A549 (cell line): ENCODE results near the gene GLIPR1. TPM values are rescaled to one million over a fixed set of nuclear protein-coding genes. Genes with fewer than 3 reads are reported as not detected.
"Not testable (repeated sequence)": the region's sequence is repeated elsewhere in the genome, so short reads cannot be mapped to it uniquely, and the experiment has no call there.

Source experiments
- ATAC-seq, 2 experiments: fragments of 200-7000 bp in 1 of 2; fragments of >200 bp in 1 of 2; cut with Nextera tagmentation in 1 of 2; cut with Tn5 transposase in 1 of 2; 3 replicates each; pipeline versions ENCODE4 v1.8.0 to v1.9.1; 2018 to 2020; ENCODE audit warnings: mild to moderate bottlenecking in 1 of 2, moderate library complexity in 1 of 2
- CTCF ChIA-PET: fragments of 300-600 bp; sonication (Branson Sonifier 250); formaldehyde crosslinking; extraction: SDS; loops from one replicate; lab custom pipeline; 2021; ENCODE audit warnings: antibody characterized with exemption, inconsistent platforms; lab: Yijun Ruan, JAX
- POLR2A ChIA-PET: fragments of 350-600 bp; formaldehyde crosslinking; extraction: SDS; loops from one replicate; lab custom pipeline; 2021; ENCODE audit warnings: antibody characterized with exemption, inconsistent platforms; lab: Yijun Ruan, JAX
- DNase-seq, 2 experiments: peaks; one replicate each; pipeline versions ENCODE4 v3.0.0 to v3.0.0-alpha.2; 2011 to 2016; ENCODE audit warnings: low read depth in 1 of 2, low spot score in 1 of 2
- FAIRE-seq: peaks from 2 replicates; lab custom pipeline; 2011; peaks lifted over from hg19 to GRCh38; lab: Jason Lieb, UNC
- H3K27ac ChIP-seq, 2 experiments: fragments of >200 bp; sonication (Bioruptor Twin); formaldehyde crosslinking; 3 replicates each; pipeline ENCODE4 v1.5.1; 2016 to 2017
- H3K4me1 ChIP-seq: fragments of >200 bp; sonication (Bioruptor Twin); formaldehyde crosslinking; 3 replicates; pipeline ENCODE4 v1.6.1; 2016
- H3K4me2 ChIP-seq: fragments of >200 bp; sonication (Bioruptor Twin); formaldehyde crosslinking; 3 replicates; pipeline ENCODE4 v1.6.1; 2016
- H3K4me3 ChIP-seq: fragments of >200 bp; sonication (Bioruptor Twin); formaldehyde crosslinking; 3 replicates; pipeline ENCODE4 v1.5.1; 2016
- H3K9me3 ChIP-seq: fragments of >200 bp; sonication (Bioruptor Twin); formaldehyde crosslinking; 3 replicates; pipeline ENCODE4 v1.6.1; 2016
- BCL3 ChIP-seq: fragments of >200 bp; sonication (Bioruptor Twin); formaldehyde crosslinking; IDR thresholded peaks from 3 replicates; pipeline ENCODE4 v1.6.1; 2016
- BHLHE40 ChIP-seq: IDR thresholded peaks from 2 replicates; pipeline ENCODE4 v1.6.1; 2012; ENCODE audit warnings: low read depth, low read length, inconsistent platforms
- CBX2 ChIP-seq: fragments of 200-600 bp; sonication (generic); IDR thresholded peaks from 2 replicates; pipeline ENCODE4 v1.6.1; 2016; ENCODE audit warnings: low read depth, mild to moderate bottlenecking, borderline replicate concordance
- CHD2 ChIP-seq: fragments of 150-350 bp; IDR thresholded peaks from 2 replicates; pipeline ENCODE4 v1.6.1; 2014; ENCODE audit warnings: low read length; ENCODE audit not compliant: partially characterized antibody
- CHD4 ChIP-seq: fragments of 200-600 bp; sonication (generic); IDR thresholded peaks from 2 replicates; pipeline ENCODE4 v1.6.1; 2016; ENCODE audit warnings: antibody characterized with exemption, mild to moderate bottlenecking, borderline replicate concordance
- CTCF ChIP-seq: fragments of >200 bp; sonication (Bioruptor Twin); formaldehyde crosslinking; IDR thresholded peaks from 3 replicates; pipeline ENCODE4 v1.5.1; 2016
- ELK1 ChIP-seq: fragments of 150-350 bp; IDR thresholded peaks from 2 replicates; pipeline ENCODE4 v1.6.1; 2014; ENCODE audit warnings: low read depth, mild to moderate bottlenecking, low read length
- EP300 ChIP-seq, 2 experiments: fragments of >200 bp; sonication (Bioruptor Twin); formaldehyde crosslinking; IDR thresholded peaks; 2 replicates in 1 of 2; 3 replicates in 1 of 2; pipeline ENCODE4 v1.6.1; 2016 to 2017
- ESRRA ChIP-seq: fragments of 150-350 bp; IDR thresholded peaks from 2 replicates; pipeline ENCODE4 v1.6.1; 2014; ENCODE audit warnings: mild to moderate bottlenecking, low read length, borderline replicate concordance
- FOSB ChIP-seq: fragments of 250-450 bp; sonication (Bioruptor Pico); IDR thresholded peaks from 2 replicates; pipeline ENCODE4 v1.5.0; 2020; ENCODE audit warnings: mild to moderate bottlenecking, moderate library complexity
- FOXS1 ChIP-seq: fragments of 250-450 bp; sonication (Bioruptor Pico); IDR thresholded peaks from 2 replicates; pipeline ENCODE4 v1.5.0; 2020; ENCODE audit warnings: mild to moderate bottlenecking, moderate library complexity
- HMGXB4 ChIP-seq: fragments of 250-450 bp; sonication (Bioruptor Pico); IDR thresholded peaks from 2 replicates; pipeline ENCODE4 v1.5.0; 2021; ENCODE audit warnings: mild to moderate bottlenecking, moderate library complexity, borderline replicate concordance
- HOXA7 ChIP-seq: fragments of 250-450 bp; sonication (Bioruptor Pico); IDR thresholded peaks from 2 replicates; pipeline ENCODE4 v1.5.0; 2020; ENCODE audit warnings: mild to moderate bottlenecking, moderate library complexity
- HOXB13 ChIP-seq: fragments of 250-450 bp; sonication (Bioruptor Pico); IDR thresholded peaks from 2 replicates; pipeline ENCODE4 v1.5.0; 2020; ENCODE audit warnings: low read depth, mild to moderate bottlenecking, moderate library complexity
- JUNB ChIP-seq: fragments of >200 bp; sonication (Bioruptor Twin); formaldehyde crosslinking; IDR thresholded peaks from 2 replicates; pipeline ENCODE4 v1.6.1; 2016
- MAFK ChIP-seq: fragments of 450-650 bp; IDR thresholded peaks from 2 replicates; pipeline ENCODE4 v1.6.1; 2014; ENCODE audit not compliant: partially characterized antibody
- MAZ ChIP-seq: fragments of 150-350 bp; IDR thresholded peaks from 2 replicates; pipeline ENCODE4 v1.6.1; 2014; ENCODE audit warnings: antibody characterized with exemption, low read depth, low read length, borderline replicate concordance
- NPAS2 ChIP-seq: fragments of 250-450 bp; sonication (Bioruptor Pico); IDR thresholded peaks from 2 replicates; pipeline ENCODE4 v1.8.0; 2022; ENCODE audit warnings: mild to moderate bottlenecking, moderate library complexity, borderline replicate concordance
- POLR2A ChIP-seq: IDR thresholded peaks from 2 replicates; pipeline ENCODE4 v1.6.1; 2012; ENCODE audit warnings: mild to moderate bottlenecking, low read length
- RARB ChIP-seq: fragments of 250-450 bp; sonication (Bioruptor Pico); IDR thresholded peaks from 2 replicates; pipeline ENCODE4 v1.8.0; 2021; ENCODE audit warnings: mild to moderate bottlenecking, moderate library complexity
- RCOR1 ChIP-seq: fragments of 150-350 bp; IDR thresholded peaks from 2 replicates; pipeline ENCODE4 v1.6.1; 2014; ENCODE audit warnings: antibody characterized with exemption, low read length, low read depth
- RFX5 ChIP-seq: fragments of 450-650 bp; IDR thresholded peaks from 2 replicates; pipeline ENCODE4 v1.7.1; 2014; ENCODE audit warnings: antibody characterized with exemption, mild to moderate bottlenecking, moderate library complexity
- WGBS: methylation state at CpG from one replicate; pipeline ENCODE4 v1.1.6; 2017; ENCODE audit errors: missing lambda C conversion rate; 5-methylcytosine and 5-hydroxymethylcytosine counted together
- polyA plus RNA-seq, 4 experiments: library from polyadenylated mRNA; depleted of rRNA in 3 of 4; stranded (reverse); fragments of >200 nt; fragmentation: RNase III in 1 of 4; extraction: RNeasy Plus Mini Kit Qiagen cat#74134 plus additional on column Dnase treatment in 1 of 4; gene quantifications; 2 replicates in 3 of 4; 3 replicates in 1 of 4; pipeline ENCODE4 v1.2.3, GENCODE V29; 2011 to 2017
- TF ChIP-seq, protein P1 (sequence below): IDR thresholded peaks from 2 replicates; pipeline ENCODE4 v1.6.1; 2012

The GLIPR1 gene
- polyA plus RNA-seq, 2 of the 4 experiments (the other 2 are of a cell fraction) = 42.2 to 44.5 TPM

GRCh38 chr12:75442454-75442853 lies 38.1 kb upstream of the GLIPR1 start:
- FAIRE-seq, ATAC-seq, H3K27ac ChIP-seq, POLR2A ChIA-PET, H3K9me3 ChIP-seq, H3K4me3 ChIP-seq, DNase-seq: not testable (repeated sequence)
- CTCF ChIA-PET = interaction anchor here (0.6 to 1.6 kb wide), 2 partner anchors 51 to 307 kb away, joined by 3 to 5 read pairs; partner anchors contain the start of gene GLIPR1L2
- Histone ChIP-seq H3K4me2 (peak overlapping the region; percentile 27; the same call in 2 of the 3 replicates), H3K4me1 (peaks cover 25% of the 10 kb centered on the region)
- WGBS = 15% methylated on average over 3 of the region's 3 CpGs

DNA sequence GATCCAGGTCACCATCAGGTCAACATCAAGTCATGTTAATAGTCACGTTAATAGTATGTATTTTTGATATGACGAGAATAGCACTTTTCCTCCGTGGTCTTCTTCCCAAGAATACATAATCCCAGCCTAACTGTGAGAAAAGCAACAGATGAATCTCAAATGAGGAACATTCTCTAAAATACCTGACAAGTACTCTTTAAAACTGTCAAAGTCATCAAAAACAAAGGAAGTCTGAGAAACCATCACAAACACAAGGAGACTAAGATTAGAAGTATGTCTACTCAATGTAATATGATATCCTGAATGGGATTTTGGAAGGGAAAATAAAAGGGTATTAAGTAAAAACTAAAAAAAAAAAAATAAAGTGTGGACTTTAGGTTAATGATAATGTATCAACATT lies 36.8 kb upstream of the GLIPR1 start:
- Histone ChIP-seq H3K4me1 (peaks cover 25% of the 10 kb centered on the region), H3K27ac (no peak overlapping the region), H3K4me2 (no peak overlapping the region), H3K9me3 (no peaks in the 10 kb centered on the region), H3K4me3 (no peak overlapping the region)
- TF ChIP-seq HOXB13 (CRISPR knock-in tag) (no peak), RARB (no peak), MAFK (peak; percentile 62), CTCF (no peak), HMGXB4 (no peak)
- TF ChIP-seq, protein P1, sequence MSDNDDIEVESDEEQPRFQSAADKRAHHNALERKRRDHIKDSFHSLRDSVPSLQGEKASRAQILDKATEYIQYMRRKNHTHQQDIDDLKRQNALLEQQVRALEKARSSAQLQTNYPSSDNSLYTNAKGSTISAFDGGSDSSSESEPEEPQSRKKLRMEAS = no peak
- ATAC-seq = no peak
- CTCF ChIA-PET = interaction anchor here (1.6 kb wide), 1 partner anchor 52 kb away, joined by 5 read pairs; the partner anchor contains the start of gene GLIPR1L2
- POLR2A ChIA-PET = no interaction called here
- no peak for FAIRE-seq
- WGBS = 57% methylated on average over 3 of the region's 3 CpGs
- DNase-seq = no peak

DNA sequence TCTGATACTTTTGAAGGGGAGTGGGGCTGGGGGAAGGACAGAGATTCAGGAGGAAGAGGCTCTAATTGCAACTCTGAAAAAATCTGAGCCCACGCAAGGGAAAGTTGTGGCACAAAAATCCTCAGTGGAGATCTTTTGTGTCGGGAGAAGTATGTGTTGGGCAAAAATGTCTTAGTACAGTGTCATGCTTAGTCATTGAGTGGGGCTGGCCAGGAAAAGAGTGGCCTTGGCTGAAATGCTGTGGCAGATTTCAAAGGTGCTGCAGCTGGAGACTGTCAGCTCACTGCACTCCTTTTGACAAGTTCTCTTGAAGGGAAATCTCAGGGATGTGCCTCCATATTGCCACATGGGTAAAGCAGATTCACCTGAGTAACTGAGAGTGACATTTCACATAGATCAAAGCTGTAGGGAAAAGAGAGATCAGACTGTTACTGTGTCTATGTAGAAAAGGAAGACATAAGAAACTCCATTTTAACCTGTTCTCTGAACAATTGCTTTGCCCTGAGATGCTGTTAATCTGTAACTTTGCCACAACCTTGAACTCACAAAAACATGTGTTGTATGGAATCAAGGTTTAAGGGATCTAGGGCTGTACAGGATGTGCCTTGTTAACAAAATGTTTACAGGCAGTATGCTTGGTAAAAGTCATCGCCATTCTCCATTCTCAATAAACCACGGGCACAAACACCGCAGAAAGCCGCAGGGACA lies 36.0 kb upstream of the GLIPR1 start:
- POLR2A ChIA-PET = no interaction called here

GRCh38 chr12:75445137-75445507 lies 35.4 kb upstream of the GLIPR1 start:
- H3K27ac ChIP-seq, DNase-seq, H3K4me3 ChIP-seq, H3K4me2 ChIP-seq, H3K9me3 ChIP-seq, POLR2A ChIA-PET, ATAC-seq, CTCF ChIA-PET, FAIRE-seq: not testable (repeated sequence)
- H3K4me1 ChIP-seq = peaks cover 25% of the 10 kb centered on the region
- 80% methylated on average over 7 of the region's 7 CpGs for WGBS

More for the DNA sequence above, 36.0 kb upstream of the GLIPR1 start:
- H3K27ac ChIP-seq = peak overlapping the region in 1 of 2 experiments; percentile 63; a peak in 3 of 6 replicates
- no peak overlapping the region for H3K4me3 ChIP-seq
- peak; percentile 8 to 39 for DNase-seq
- peaks cover 25% of the 10 kb centered on the region for H3K4me1 ChIP-seq
- H3K9me3 ChIP-seq = no peaks in the 10 kb centered on the region
- peak overlapping the region; percentile 26; the same call in 2 of the 3 replicates for H3K4me2 ChIP-seq
- peak; percentile 59 to 73 for ATAC-seq
- FAIRE-seq = no peak
- CTCF ChIA-PET = no interaction called here
- 74% methylated on average over 6 of the region's 6 CpGs for WGBS
- TF ChIP-seq HOXA7 = no peak
- no peak for TF ChIP-seq EP300 (IDR thresholded peaks at IDR 0.05)
- no peak for TF ChIP-seq RCOR1
- no peak for TF ChIP-seq CHD2
- TF ChIP-seq FOSB (CRISPR knock-in tag) = no peak
- no peak for TF ChIP-seq RFX5
- no peak for TF ChIP-seq NPAS2 (CRISPR knock-in tag)
- TF ChIP-seq BHLHE40 = no peak
- TF ChIP-seq MAZ = no peak
- no peak for TF ChIP-seq JUNB
- no peak for TF ChIP-seq CBX2
- no peak for TF ChIP-seq POLR2A
- no peak for TF ChIP-seq CHD4
- TF ChIP-seq FOXS1 (CRISPR knock-in tag) = no peak
- no peak for TF ChIP-seq BCL3
- TF ChIP-seq ELK1 = no peak
- no peak for TF ChIP-seq ESRRA
